Measurements from ENCODE around the gene SEC31B.
A peak's percentile ranks its signal among the peaks of the same experiment; 100 is the strongest.

Gene SEC31B

GRCh38 chr10:100528123-100528886 is 8.6 kb upstream of the SEC31B start:
- DNase-seq, result peak; percentile 48

- no peak for DNase-seq
Measured at GRCh38 chr10:100524638-100525037, 5.0 kb upstream of the SEC31B start.

GRCh38 chr10:100524206-100524605 is 4.5 kb upstream of the SEC31B start:
- no peak for DNase-seq

DNA sequence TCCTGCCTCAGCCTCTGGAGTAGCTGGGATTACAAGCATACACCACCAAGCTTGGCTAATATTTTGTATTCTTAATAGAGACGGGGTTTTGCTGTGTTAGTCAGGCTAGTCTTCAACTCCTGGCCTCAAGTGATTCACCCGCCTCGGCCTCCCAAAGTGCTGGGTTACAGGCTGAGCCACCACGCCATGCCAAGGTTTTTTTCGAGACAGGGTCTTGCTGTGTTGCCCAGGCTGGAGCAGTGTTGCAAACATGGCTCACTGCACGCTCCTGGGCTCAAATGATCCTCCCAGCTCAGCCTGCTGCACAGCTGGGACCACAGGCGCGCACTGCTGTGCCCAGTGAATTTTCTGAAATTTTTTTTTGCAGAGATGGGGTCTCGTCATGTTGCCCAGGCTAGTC is 3.3 kb upstream of the SEC31B start:
- no peak for DNase-seq

- DNase-seq, result no peak
Measured at GRCh38 chr10:100522107-100522801, 2.6 kb upstream of the SEC31B start.

DNA sequence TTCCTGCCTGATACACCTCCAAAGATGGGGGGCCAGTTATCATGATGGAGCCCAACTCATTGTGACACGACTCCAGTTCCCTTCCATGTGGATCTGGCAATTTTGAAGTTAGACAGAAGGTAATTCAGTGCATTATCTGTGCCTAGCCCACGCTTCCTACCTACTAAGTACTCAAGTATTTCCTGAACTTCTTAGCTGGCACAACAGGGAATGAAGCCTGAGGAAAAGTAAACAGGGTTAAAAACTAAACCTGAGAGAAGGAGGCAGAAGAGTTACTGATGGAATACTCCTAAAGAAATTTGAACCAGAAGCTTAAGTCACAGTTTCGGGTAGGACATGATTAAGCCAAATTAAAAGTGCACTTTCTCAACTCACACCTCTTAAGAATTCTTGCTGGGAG is 1.1 kb upstream of the SEC31B start:
- no peak for DNase-seq

DNA sequence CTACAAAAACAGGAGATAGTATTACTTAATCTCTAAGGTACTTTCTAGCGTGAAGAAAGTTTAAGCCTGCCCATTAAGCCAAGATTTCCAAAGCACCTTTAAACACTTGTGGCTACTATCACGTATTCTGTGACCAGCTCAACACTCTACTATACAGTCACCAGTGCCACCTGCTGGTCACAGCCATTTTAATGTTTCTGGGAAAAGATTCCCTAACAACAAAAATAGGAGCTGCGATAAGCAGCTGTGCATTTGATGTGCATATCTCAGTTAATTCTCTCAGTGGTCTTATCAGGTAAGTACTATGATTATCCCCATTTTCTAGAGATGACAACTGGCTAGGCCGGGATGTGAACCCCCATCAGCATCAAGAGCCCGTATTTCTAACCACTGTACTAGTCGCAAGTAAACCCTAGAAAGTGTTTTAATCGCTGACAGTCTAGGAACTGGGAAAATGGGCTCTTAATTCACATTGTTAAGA is 860 bp downstream of the SEC31B start:
- DNase-seq, result peak; percentile 70

DNA sequence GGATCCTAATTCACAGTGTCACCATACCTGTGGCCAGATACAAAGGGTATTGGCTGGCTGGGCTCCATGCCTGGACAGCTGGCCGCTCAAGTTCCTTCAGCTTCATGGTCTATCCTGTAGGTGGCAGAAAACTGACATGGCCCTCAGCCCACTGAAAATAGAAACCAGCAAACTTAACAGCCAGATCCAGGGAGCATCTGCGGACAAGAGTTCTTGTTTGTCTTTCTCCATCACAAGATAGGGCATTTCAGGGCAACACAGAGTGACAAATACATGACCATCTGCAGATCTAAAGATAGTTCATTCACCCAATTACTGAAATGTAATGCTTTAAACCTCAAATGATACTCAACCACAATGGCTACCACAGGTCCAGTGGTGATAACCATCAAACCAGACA is 2.8 kb downstream of the SEC31B start:
- no peak for DNase-seq

DNA sequence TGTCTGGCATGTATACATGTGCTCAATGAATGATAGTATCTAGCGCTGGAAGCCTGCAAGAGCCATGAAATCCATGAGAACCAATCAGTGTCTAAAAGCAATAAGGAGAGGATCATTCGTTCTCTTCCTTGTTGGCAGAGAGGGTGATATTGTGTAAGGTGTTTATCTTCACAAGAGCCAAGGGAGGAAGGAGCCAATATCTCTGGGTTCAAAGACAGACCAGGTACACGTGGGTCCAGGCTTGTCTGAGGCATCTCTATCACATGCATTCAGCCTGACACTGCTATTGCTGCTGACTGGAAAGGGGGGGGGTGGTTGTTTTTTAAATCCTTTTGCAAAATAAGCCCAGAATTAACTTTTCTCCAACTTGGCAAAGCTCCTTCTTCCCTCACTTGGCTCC is 4.0 kb downstream of the SEC31B start:
- DNase-seq, result no peak

- peak; percentile 92 for DNase-seq
Measured at GRCh38 chr10:100510533-100511308, 8.9 kb downstream of the SEC31B start.

DNA sequence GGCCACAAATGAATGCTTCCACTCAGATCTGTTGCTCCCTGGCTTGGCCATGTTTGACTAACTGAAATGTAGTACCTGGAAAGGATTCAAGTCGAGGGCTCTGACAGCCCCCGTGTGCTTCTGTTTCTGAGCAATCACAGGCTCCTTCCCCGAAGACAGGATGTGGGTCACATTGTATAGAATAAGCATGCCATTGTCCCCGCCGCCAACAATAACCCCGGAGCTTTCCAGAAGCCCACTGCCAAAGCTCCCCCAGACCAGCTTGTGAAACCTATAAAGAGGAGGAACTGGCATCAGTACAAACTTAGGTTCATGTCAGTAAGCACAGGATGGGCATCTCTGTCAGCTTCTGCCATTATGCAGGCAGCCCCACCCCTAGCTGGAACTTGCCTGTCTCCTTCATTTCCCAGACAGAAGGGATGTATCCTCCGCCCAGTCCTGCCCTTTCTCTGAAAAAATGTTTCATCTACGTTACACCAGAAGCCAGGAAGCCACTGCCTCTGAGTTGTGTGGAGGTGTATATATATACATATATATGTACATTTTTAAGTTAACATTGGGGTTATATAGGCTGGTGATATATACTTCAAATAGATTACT is 10.3 kb downstream of the SEC31B start:
- DNase-seq, result peak; percentile 86

DNA sequence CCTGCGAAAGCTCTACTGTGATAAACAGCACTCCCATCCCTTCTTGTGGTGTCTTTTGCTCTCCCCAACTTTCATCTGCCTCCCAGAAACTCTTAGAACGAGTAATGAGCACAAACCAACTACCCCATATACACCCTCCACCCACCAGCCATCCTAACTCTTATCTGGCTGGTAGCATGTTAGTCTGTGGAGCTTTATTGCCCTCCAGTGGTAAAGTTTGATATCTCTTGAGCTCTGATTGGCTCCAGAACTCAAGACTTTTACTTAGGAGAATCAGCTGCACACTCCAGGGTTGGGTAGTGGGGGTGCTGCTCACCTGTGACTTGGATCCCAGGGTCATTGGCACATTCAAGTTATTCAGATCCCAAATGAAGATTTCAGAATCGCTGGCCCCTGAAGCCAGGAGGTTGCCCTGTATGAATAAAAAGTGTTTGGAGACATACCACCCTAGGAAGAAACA is 10.9 kb downstream of the SEC31B start:
- peak; percentile 86 for DNase-seq

DNA sequence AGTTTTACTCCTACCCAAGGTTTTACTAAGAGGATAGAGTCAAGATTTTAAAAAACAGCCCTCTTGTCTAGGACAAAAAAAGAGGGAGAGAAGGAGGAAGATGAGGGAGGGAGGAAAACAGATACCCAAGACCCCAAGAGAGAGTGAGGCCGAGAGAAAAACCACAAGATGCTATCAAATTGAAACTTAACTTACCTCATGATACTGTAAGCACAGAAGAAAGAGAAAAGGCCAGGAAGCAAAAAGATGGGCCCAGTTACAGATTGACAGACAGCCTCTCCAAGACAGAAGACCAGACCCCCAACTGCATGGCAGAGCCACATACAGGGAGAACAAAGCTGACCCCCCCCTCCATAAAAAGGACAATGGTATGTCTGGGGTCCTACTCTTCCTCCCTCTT is 11.4 kb downstream of the SEC31B start:
- peak; percentile 46 for DNase-seq

- DNase-seq, result no peak
Measured at GRCh38 chr10:100507357-100507732, 12.3 kb downstream of the SEC31B start.

DNA sequence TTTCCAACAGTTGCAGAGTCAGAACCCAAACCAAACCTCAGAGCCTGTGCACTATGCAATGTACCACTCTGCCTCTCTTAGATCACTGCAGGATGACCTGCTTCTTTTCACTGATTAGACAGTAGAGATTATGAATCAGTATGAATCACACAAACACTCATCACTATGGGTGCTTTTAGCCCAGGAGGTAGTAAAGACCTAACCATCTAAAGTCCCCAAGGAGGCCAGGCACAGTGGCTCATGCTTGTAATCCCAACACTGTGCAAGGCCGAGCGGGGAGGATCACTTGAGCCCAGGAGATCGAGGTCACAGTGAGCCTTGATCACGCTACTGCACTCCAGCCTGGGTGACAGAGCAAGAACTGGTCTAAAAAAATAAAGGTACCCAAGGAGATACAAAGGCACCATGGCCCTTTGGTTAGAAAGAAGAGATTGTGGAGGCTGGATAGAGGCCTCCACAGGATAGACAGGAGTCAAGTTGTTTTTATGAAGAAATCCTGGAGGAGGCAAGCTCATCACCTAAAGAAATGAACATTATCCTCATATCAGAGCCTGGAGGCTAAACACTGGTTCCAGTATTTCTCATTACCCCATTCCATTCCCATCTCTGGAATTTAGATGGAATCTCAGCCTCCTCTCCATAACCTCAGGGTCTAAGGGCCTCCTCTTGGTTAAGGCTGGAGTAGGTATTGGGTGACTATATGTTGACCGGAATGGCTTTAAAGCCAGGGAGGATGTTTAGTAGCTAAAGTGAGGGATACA is 12.9 kb downstream of the SEC31B start:
- peak; percentile 70 for DNase-seq

DNA sequence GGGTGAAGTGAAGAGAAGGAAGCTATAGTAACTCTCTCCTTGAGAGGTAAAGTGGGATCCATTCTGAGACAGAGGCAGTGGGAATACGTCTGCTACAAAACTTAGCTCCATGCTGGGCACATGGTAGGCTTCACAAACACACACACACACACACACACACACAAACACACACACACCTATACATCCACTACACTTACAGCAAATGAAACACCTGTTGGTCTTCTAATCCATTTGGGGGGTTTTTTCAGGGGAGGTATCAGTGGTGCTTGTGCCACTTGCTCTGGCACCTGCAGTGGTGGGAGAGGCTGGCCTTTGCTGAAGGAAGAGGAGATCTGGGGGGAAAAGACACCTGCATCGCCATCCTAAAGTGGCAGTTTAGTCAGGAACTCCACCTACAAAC is 14.5 kb downstream of the SEC31B start:
- DNase-seq, result no peak

DNA sequence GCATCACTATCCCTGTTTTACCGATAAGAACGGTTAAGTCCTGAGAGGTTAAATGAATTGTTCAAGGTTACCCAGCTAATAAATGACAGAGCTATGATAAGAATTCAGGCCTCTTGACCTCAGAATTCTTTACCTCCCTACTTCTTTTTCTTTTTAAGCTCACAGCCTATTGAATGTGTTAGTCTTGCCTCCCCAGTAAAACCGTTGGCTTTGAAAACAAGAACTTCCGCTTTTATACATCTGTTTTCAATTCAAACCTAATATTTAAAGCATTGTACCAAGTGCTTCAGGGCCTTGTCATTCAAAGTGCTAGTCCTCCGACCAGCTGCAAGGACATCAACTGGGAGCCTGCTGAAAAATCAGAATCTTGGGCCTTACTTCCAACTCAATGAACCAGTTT is 15.6 kb downstream of the SEC31B start:
- no peak for DNase-seq

- DNase-seq, result no peak
Measured at GRCh38 chr10:100502926-100503494, 16.7 kb downstream of the SEC31B start.

GRCh38 chr10:100501423-100501822 is 18.2 kb downstream of the SEC31B start:
- no peak for DNase-seq

- no peak for DNase-seq
Measured at GRCh38 chr10:100498059-100498458, 21.6 kb downstream of the SEC31B start.

- no peak for DNase-seq
Measured at GRCh38 chr10:100496567-100496966, 23.1 kb downstream of the SEC31B start.

- no peak for DNase-seq
Measured at GRCh38 chr10:100490531-100490930, 29.1 kb downstream of the SEC31B start.
